HG02884 (cell line): ENCODE data around the gene KLF11.
A peak's percentile ranks its signal among the peaks of the same experiment; 100 is the strongest.
"Not testable (repeated sequence)": the region's sequence is repeated elsewhere in the genome, so short reads cannot be mapped to it uniquely, and the experiment has no call there.

Experiments used
- ATAC-seq: cut with Tn5 transposase; IDR thresholded peaks from one replicate; pipeline ENCODE4 v1.9.1; 2021; ENCODE audit warnings: mild to moderate bottlenecking, moderate library complexity; ENCODE audit not compliant: unreplicated experiment

The KLF11 gene

DNA sequence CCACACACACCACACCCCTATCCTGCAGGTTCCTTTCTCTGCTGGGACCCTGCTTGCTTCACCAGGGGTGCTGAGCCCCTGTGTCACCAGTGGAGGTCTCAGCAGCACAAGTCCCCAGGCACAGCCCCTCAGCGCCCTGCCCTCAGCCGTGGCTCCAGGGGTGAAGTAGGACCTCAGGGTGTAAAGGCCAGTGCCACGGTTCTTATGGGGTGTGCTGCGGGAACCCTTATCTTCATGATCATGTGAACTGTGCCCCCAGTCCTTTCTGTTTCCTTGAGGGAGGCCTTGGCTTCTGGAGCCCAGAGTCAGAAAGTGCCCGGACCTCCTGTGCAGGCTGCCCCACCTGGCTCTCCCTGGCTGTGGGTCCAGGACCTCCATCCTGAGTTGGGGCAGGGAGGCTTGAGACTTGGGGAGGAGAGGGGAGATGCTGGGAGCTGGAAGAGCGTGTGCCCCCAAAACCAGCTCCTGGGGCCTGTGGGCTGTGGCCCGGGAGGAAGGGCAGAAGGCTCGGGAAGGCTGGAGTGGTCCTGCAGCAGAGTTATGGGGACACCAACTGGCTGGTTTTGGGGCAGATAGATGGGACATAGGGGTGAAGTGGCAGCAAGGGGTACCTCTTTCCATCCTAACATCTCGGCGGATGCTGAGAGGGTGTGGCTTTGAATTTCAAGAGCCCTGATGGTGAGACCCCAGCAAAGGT lies 20.2 kb upstream of the KLF11 start:
- no peak for ATAC-seq

GRCh38 chr2:10026940-10027569 lies 16.3 kb upstream of the KLF11 start:
- no peak for ATAC-seq

- ATAC-seq: no peak
Measured at GRCh38 chr2:10027660-10028330, 15.6 kb upstream of the KLF11 start.

- ATAC-seq: no peak
Measured at GRCh38 chr2:10028407-10028987, 14.9 kb upstream of the KLF11 start.

GRCh38 chr2:10028988-10029874 lies 14.1 kb upstream of the KLF11 start:
- ATAC-seq: peak; percentile 90

DNA sequence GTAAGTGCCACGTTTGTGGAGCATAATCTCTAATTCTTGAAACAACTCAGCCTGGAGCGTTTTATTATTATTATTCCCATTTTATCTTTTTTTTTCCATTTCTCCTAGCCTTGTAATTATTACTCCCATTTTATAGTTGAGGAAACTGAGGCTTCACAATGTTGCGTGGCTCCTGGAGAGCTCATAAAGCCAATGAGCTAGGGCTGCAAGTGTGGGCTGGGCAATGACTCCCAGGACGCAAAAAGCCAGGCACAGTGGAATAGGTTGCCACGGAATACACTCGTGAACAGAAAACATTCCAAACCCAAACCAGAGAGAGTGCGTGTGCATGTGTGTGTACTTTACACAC lies 13.5 kb upstream of the KLF11 start:
- no peak for ATAC-seq

DNA sequence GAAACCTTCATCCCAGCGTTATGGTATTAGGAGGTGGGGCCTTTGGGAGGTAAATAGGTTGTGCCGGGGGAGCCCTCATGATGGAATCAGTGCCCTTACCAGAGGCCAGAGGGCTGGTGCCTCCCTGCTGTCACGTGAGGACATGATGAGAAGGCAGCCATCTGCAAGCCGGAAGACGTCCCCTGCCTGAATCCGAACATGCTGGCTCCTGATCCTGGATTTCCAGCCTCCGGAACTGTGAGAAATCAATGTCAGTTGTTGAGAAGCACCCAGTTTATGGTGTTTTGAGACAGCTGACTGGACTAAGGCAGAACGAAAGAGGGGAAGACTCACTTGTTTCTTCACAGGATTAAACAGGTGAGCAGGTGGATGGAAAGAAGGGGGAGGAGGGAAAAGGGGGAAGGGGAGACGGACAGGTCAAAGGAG lies 13.0 kb upstream of the KLF11 start:
- no peak for ATAC-seq

GRCh38 chr2:10030798-10031197 lies 12.6 kb upstream of the KLF11 start:
- ATAC-seq: not testable (repeated sequence)

GRCh38 chr2:10031886-10032745 lies 11.2 kb upstream of the KLF11 start:
- no peak for ATAC-seq

DNA sequence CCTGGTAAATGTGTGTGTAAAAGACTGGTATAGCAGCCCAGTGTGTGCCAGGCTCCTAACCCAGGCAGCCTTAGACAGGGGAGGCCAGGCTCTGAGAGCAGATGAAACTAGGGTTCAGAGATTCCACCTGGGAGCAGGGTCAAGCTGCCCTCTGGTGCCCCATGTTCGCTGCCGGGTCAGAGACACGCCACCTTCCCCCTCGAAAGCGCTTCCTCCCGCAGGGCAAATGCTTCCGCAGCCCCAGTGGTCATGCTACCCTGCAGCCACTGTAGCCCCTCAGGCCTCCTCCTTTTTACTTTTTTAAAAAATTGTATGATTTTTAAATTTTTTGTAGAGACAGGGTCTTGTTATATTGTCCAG lies 10.6 kb upstream of the KLF11 start:
- no peak for ATAC-seq

DNA sequence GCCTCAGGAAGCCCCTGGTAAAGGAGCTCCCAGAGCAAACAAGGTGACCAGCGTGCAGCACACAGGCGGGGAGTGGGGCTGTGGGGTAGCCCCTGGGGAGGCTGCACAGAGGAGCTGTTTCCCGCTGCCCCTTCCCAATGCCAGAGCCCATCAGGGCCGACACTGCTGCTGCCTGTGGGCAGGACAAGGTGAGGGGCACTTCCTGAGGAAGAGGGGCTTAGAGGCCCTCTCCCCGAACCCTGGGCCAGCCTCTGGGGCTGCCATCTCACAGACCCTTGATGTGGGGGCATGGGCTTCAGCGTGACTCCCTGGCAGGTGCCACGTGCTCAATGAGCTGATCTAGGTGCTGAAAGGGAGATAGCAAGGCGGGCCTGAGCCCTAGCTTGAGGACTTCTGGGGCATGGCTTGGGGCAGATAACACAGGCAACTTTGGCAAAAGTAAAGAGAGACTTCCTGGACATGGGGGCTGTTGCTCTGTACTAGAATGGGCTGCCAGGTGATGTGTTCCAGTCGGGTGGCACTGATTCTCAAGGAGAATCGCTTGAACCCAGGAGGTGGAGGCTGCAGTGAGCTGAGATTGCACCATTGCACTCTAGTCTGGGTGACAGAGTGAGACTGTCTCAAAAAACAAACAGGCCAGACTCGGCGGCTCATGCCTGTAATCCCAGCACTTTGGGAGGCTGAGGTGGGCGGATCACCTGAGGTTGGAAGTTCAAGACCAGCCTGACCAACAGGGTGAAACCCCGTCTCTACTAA lies 9.9 kb upstream of the KLF11 start:
- ATAC-seq: no peak

- ATAC-seq: no peak
Measured at GRCh38 chr2:10034333-10035052, 8.9 kb upstream of the KLF11 start.

DNA sequence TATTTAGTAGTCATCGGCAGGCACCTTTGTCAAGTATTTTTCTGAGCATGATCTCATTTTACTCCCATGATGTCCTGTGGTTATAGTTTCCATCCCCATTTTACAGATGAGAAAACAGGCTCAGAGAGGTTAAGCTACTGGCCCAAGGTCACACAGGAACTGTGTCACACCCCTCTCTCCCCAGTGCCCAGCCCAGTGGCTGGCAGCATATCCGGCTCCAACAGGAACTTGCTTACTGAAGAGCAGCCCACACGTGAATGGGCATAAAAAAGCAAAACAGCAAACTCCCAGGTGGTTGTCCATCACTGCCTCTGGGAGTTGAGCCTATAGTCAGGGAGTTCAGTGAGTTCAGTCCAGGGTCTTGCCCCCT lies 8.3 kb upstream of the KLF11 start:
- ATAC-seq: no peak

DNA sequence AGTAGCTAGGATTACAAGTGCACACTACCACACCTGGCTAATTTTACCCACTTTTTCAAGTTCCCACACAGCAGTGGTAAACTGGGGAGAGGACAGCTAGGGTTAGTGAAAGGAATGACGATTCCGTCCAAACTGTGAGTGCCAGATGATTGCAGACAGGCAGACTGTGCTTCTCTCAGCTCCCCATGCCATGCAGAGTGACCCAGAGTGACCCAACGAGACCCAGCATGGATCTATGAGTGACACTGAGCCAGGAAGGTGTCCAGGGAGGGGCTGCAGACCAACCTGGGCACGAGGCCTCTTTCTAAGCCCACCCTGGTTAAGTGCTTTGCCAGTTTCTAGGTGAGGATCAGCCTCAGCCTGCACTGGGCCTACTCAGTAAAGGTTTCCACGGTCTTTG lies 7.7 kb upstream of the KLF11 start:
- ATAC-seq: no peak

DNA sequence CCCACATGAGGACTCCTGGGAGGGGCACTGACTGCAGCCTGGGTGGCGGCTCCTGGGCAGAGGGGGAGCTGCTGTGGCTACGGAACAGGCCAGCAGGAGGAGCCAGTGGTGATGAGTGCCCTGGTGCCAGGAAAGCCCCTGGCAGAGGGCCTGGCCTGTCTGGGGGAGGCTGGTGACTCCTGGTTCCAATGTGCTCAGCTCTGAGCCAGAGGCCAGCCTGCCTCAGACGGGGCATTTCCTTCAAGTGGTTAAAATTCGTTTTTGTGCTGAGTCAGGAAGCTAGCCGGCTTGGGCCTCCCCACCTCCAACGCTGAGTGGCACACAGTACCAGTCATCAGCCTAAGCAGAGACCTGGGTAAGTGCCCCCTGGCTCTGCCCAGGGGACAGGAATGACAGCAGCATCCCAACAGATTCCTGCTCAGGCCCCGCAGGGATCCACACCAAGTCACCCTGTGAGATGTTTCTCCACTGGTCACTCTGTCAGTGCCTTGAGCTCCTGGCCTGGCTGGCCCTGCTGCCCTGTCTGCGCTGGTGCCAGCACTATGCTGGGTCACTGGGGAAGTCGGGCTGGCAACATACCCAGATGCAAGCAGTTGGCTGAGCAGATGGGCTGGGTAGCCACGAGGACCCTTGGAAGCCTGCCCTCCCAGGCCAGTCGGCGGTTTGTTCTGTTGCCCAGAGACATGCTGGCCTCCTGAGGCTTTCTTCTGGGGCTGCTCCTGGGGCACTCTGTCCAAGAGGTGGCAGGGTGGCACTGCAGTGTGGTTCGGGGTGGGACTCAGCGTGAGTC lies 7.1 kb upstream of the KLF11 start:
- no peak for ATAC-seq

- no peak for ATAC-seq
Measured at GRCh38 chr2:10038123-10038522, 5.2 kb upstream of the KLF11 start.

GRCh38 chr2:10038716-10039115 lies 4.6 kb upstream of the KLF11 start:
- ATAC-seq: no peak
